ENCODE results near the gene DSE.

DNA sequence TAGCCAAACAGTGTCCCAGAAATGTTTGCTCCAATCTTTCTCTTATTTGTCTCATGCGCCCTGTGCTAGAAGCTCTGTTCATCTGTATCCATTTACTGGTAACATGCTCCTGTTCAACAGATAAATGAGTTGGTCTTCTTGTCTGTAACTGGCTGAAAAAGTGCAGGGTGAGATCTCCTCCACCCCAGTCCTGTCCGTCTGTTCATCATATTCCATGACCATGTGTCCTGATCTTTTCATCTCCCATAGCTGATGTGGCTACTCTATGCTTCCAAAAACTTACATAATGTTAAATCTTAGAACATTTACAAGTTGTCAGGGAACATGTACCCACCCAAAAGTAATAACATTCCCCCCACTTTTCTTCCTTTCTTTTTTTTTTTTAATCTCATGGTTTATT, 31.8 kb upstream of the DSE start:
- no peak for TF ChIP-seq FOXM1 (IDR thresholded peaks at IDR 0.05; ENCODE audit: borderline replicate concordance)
- TF ChIP-seq FOXK2 (IDR thresholded peaks at IDR 0.05): no peak
- TF ChIP-seq ELF4 (IDR thresholded peaks at IDR 0.05): no peak
- TF ChIP-seq FOXA1 (IDR thresholded peaks at IDR 0.05): no peak
- TF ChIP-seq CTBP1 (IDR thresholded peaks at IDR 0.05; ENCODE audit: borderline replicate concordance): no peak
- no peak for TF ChIP-seq L3MBTL2 (conservative IDR thresholded peaks at IDR 0.05)
- no peak for TF ChIP-seq SP1 (IDR thresholded peaks at IDR 0.05)
- no peak for TF ChIP-seq BHLHE40 (IDR thresholded peaks at IDR 0.05; ENCODE audit: borderline replicate concordance)
- no peak for TF ChIP-seq NFRKB (IDR thresholded peaks at IDR 0.05)
- TF ChIP-seq ZNF384 (IDR thresholded peaks at IDR 0.05): no peak
- no peak for TF ChIP-seq SUZ12 (IDR thresholded peaks at IDR 0.05)
- no peak for TF ChIP-seq HDGF (IDR thresholded peaks at IDR 0.05; ENCODE audit: borderline replicate concordance)
